Stomach (tissue), 4 donors: Measurements from ENCODE around the gene TBRG4.
"Not testable (repeated sequence)": the region's sequence is repeated elsewhere in the genome, so short reads cannot be mapped to it uniquely, and the experiment has no call there.

Experiments
- EP300 ChIP-seq: sonication (generic); formaldehyde crosslinking; IDR thresholded peaks from one replicate; pipeline ENCODE4 v1.6.1; 2017; ENCODE audit warnings: antibody characterized with exemption
- TF ChIP-seq, protein P1 (sequence below), 7 experiments: fragments of 450-650 bp in 4 of 7; fragments of 200-600 bp in 3 of 7; sonication (generic) in 3 of 7; IDR thresholded peaks; one replicate each; pipeline ENCODE4 v1.5.1; 2016 to 2019; ENCODE audit warnings: antibody characterized with exemption in 7 of 7, control low read depth in 2 of 7, mild to moderate bottlenecking in 1 of 7

DNA sequence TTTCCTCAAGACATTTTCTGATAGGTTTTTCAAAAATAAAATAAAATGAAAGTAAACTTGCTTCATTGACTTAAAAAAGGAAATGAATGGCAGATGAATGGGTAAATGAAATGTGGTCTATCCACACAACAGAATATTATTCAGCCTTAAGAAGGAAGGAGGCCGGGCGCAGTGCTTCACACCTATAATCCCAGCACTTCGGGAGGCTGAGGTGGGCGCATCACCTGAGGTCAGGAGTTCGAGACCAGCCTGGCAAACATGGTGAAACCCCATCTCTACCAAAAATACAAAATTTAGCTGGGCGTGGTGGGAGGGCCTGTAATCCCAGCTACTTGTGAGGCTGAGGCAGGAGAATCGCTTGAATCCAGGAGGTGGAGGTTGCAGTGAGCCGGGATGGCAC lies 42.4 kb upstream of the TBRG4 start:
- TF ChIP-seq, protein P1, sequence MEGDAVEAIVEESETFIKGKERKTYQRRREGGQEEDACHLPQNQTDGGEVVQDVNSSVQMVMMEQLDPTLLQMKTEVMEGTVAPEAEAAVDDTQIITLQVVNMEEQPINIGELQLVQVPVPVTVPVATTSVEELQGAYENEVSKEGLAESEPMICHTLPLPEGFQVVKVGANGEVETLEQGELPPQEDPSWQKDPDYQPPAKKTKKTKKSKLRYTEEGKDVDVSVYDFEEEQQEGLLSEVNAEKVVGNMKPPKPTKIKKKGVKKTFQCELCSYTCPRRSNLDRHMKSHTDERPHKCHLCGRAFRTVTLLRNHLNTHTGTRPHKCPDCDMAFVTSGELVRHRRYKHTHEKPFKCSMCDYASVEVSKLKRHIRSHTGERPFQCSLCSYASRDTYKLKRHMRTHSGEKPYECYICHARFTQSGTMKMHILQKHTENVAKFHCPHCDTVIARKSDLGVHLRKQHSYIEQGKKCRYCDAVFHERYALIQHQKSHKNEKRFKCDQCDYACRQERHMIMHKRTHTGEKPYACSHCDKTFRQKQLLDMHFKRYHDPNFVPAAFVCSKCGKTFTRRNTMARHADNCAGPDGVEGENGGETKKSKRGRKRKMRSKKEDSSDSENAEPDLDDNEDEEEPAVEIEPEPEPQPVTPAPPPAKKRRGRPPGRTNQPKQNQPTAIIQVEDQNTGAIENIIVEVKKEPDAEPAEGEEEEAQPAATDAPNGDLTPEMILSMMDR (IDR thresholded peaks at IDR 0.05): not testable (repeated sequence)
- TF ChIP-seq EP300: not testable (repeated sequence)
